GM18858 (cell line): ENCODE data around the gene RNF126.

Experiments
- ATAC-seq: cut with Tn5 transposase; IDR thresholded peaks from one replicate; pipeline ENCODE4 v1.9.1; 2021; ENCODE audit not compliant: unreplicated experiment

Gene RNF126

GRCh38 chr19:648305-648704 is 14.7 kb downstream of the RNF126 start:
- ATAC-seq = no peak

DNA sequence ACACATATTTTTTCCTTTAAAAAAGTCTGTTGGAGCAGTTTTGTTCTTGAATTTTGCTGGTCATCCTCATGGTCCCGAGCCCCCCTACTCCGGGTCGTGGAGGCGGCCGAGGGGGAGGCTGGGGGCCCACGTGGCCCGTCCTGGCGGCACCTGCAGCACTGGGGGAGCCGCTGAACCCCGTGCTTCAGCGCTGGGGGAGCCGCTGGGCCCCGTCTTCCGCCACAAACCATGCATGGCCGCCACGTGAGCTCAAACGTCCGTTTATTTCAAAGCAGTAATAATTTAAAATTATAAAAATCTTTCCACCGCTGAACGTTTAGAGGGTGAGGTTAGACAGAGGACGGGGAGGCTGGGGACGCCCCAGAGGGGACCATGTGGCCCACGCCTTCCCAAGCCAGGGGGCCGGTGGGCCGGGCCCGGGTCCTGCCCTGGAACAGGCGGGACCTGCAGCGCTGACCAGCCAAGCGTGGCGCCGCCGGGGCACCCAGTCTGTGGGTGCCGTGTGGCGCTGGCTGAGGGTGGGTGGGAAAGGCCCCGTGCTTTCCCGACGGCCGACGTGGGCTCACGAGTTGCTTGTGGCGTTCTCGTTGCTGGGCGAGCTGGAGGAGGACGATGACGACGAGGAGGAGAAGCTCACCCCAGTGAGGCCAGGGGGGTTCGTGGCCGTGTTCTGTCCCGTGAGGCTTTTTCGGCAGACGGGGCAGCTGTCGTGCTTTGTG is 15.3 kb downstream of the RNF126 start:
- no peak for ATAC-seq

- no peak for ATAC-seq
Observed at GRCh38 chr19:646779-647565, 16.0 kb downstream of the RNF126 start.

- no peak for ATAC-seq
Observed at GRCh38 chr19:645912-646778, 16.9 kb downstream of the RNF126 start.

GRCh38 chr19:644789-645188 is 18.2 kb downstream of the RNF126 start:
- no peak for ATAC-seq

DNA sequence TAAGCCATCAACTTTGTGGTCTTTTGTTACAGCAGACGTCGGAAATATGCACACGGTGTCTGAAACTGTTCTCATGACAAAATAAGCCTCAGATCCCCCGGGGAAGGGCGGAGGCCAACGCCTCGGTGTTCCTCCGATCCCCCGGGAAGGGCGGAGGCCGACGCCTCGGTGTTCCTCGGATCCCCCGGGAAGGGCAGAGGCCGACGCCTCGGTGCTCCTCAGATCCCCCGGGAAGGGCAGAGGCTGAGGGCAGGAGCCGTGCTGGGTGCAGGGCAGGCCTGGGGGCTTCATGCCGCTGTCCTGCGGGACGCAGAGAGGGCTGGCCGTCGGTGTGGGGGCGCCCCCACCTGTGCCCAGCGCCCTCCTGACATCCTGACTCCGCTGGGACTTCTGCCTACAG is 18.7 kb downstream of the RNF126 start:
- no peak for ATAC-seq

- no peak for ATAC-seq
Observed at GRCh38 chr19:643736-644135, 19.3 kb downstream of the RNF126 start.

GRCh38 chr19:642767-643727 is 20.0 kb downstream of the RNF126 start:
- no peak for ATAC-seq

GRCh38 chr19:641702-642101 is 21.3 kb downstream of the RNF126 start:
- ATAC-seq = no peak

DNA sequence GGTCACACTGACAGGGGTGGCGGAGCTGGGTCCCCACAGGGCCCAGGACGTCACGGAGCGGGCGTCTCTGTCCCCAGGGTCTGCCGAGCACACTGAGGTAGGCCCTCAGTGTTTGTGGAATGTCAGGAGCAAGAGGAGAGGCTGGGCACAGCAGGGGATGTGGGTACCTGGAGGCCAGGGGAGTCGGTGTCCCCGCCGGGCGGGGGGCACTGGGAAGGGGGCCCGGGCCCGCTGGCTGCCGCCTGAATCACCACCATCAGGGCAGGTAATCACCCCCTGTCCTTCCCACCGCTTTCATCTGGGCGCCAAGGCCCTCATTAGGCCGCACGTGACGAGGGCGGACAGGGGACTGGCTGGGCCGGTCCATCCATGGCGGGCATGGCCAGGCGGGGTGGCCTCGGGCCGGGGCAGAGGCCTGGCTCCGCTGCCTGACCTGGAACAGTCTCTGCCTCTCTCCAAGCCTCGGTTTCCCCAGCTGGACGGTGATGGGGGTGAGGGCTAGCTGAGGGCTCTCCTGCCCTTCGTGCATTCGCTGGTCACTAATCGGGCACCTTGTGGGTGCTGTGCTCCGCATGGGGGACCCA is 22.3 kb downstream of the RNF126 start:
- no peak for ATAC-seq

DNA sequence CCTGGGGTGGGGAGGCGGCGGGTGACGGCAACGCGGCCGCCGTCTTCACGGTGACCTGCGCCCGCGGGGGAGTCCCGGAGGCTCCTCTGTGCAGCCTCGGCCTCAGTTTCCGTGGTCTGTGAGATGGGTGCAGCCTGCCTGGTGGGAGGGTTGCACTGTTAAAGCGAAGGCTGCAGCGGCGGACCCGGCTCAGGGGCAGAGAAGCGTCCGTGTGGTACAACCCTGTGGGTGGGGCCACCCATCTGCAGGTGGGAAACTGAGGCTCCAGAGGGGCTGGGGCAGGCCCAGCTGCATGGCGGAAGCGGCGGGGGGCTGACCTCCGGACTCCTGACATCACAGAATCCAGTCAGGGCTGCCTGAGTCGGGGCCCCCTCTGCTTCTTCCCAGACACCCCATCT is 22.9 kb downstream of the RNF126 start:
- no peak for ATAC-seq

GRCh38 chr19:639253-640160 is 23.5 kb downstream of the RNF126 start, which contains the start of gene FGF22:
TSS of gene FGF22 (plus strand) at chr19:639879. CDS start at chr19:639926, 47 bp downstream.
- no peak for ATAC-seq

GRCh38 chr19:638906-639252 is 24.1 kb downstream of the RNF126 start:
- ATAC-seq = no peak

- no peak for ATAC-seq
Observed at GRCh38 chr19:634975-635652, 27.9 kb downstream of the RNF126 start.

GRCh38 chr19:633786-634639 is 29.0 kb downstream of the RNF126 start:
- ATAC-seq = no peak

DNA sequence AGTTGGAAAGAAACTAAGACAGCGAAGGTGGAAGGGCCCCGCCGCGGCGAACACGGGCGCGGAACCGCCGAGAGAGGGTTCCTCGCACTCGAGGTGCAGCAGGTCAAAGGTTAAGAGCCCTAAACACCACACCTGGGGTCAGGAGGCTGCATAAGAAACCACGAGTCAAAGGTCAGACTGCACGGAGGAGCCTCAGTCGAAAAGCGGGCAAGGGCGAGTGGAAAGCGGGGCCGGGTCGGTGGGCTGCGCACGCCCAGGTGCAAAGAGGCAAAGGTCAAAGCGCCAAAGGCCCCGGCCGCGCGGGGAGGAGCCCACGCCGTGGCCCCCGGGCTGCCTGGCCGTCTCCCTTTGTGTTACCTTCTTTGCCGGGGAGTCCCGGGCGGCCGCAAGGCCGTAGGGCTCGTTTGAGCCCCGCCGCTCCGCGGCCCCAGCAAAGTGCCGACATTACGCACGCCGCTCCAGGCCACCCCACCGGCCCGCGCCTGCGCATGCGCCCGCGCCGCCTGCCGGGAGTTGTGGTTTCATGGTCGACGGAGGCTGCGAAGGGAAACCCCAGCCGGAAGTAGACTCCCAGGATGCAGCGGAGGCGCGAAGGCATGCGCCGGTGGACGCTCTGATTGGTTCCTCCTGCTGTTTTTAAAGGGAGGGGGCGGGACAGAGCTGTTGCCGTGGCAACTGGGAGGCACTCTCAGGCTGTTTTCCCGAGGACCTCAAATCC is 29.8 kb downstream of the RNF126 start, which contains the start of gene POLRMT:
TSS of gene POLRMT (minus strand) at position 470 of the 718 bp plus-strand sequence. CDS start at position 445, 25 bp downstream.
- peak; percentile 56 for ATAC-seq
